Body of pancreas (tissue), 4 donors: ENCODE data around the gene SOX6. TPM values are rescaled to one million over a fixed set of nuclear protein-coding genes. Genes with fewer than 3 reads are reported as not detected.

Source experiments
- ATAC-seq: fragments of 150-250 bp; one replicate; pipeline ENCODE4 v1.9.1; 2016
- DNase-seq, 4 donors: peaks; one replicate each; pipeline ENCODE4 v3.0.0-alpha.2; 2019
- H3K27ac ChIP-seq, 4 donors: fragments of 200-600 bp; sonication (generic); 1 replicate in 3 of 4; 2 replicates in 1 of 4; pipeline versions ENCODE4 v1.5.1 to v1.6.1; 2016 to 2019; ENCODE audit warnings: mild to moderate bottlenecking in 1 of 4, mixed read lengths in 1 of 4, moderate library complexity in 1 of 4
- H3K27me3 ChIP-seq, 2 donors: fragments of 200-600 bp; sonication (generic); one replicate each; pipeline ENCODE4 v1.6.0; 2016; ENCODE audit warnings: mild to moderate bottlenecking in 1 of 2
- H3K36me3 ChIP-seq, 2 donors: fragments of 200-600 bp; sonication (generic); replicated peaks in 1 of 2; 2 replicates each; pipeline ENCODE4 v1.5.1; 2016; ENCODE audit warnings: low read depth in 2 of 2; ENCODE audit not compliant: insufficient read depth in 1 of 2
- H3K4me1 ChIP-seq: fragments of 200-600 bp; sonication (generic); one replicate; pipeline ENCODE4 v1.6.0; 2016
- H3K4me3 ChIP-seq, 2 donors: fragments of 200-600 bp; sonication (generic); 1 replicate in 1 of 2; 2 replicates in 1 of 2; pipeline ENCODE4 v1.5.1; 2016 to 2019
- H3K9me3 ChIP-seq, 3 donors: fragments of 200-600 bp; sonication (generic); 1 replicate in 2 of 3; 2 replicates in 1 of 3; pipeline ENCODE4 v1.5.1; 2016
- POLR2A ChIP-seq, 3 donors: fragments of 450-650 bp; IDR thresholded peaks; one replicate each; pipeline ENCODE4 v1.6.1; 2016; ENCODE audit warnings: antibody characterized with exemption in 3 of 3, mild to moderate bottlenecking in 2 of 3
- WGBS, 2 donors: methylation state at CpG; one replicate each; pipeline ENCODE4 v1.1.5; 2017; 5-methylcytosine and 5-hydroxymethylcytosine counted together
- intact Hi-C: fragments of 100-400 bp; cut with DNase I; formaldehyde crosslinking; loops from one replicate; pipeline ENCODE4 v1.15.1; 2023
- total RNA-seq, 2 donors: library from RNA; depleted of rRNA; stranded (reverse); fragments of >200 nt; gene quantifications; one replicate each; pipeline ENCODE4 v1.1.0, GENCODE V29; 2016
- TF ChIP-seq, protein P1 (sequence below), 7 experiments: fragments of 450-650 bp in 4 of 7; fragments of 200-600 bp in 3 of 7; sonication (generic) in 3 of 7; IDR thresholded peaks; one replicate each; pipeline ENCODE4 v1.5.1; 2016 to 2019; ENCODE audit warnings: antibody characterized with exemption in 7 of 7

SOX6 gene
- total RNA-seq, 2 donors from 2014 or later, result 21.4 to 23.6 TPM

- ATAC-seq (no peak), DNase-seq (no peak)
- no peaks in the 10 kb centered on the region for H3K27me3 ChIP-seq
- 66 to 67% methylated on average over 7 of the region's 7 CpGs for WGBS, 2 donors
- H3K9me3 ChIP-seq, result no peaks in the 10 kb centered on the region
- H3K36me3 ChIP-seq, result no peaks in the 10 kb centered on the region
- peaks cover 6% of the 10 kb centered on the region for H3K4me1 ChIP-seq
- H3K4me3 ChIP-seq, result no peak overlapping the region
- intact Hi-C loops, result no loop called here
- no peak overlapping the region for H3K27ac ChIP-seq
- no peak for TF ChIP-seq POLR2A (IDR thresholded peaks at IDR 0.05)
These were observed 116.9 kb downstream of the SOX6 start for GRCh38 chr11:16239141-16240105.

DNA sequence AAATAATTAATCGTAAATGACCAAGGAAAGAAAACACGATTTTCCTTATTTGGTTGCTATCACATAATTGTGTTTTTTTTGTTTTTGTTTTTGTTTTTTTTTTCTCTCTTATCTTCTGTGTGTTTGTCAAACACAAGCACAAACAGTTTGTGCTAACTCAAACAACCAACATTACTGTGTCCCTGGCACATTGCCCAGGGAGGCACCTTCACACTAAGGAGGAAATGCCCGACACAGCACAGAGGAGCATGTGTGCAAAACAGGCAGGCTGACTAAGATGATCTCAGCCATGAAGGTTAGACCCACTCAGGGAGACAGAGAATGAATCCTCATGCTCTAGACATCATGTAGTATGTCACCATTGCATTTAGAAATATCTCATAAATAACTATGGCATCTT lies 130.1 kb downstream of the SOX6 start:
- no peak overlapping the region for H3K4me3 ChIP-seq
- no peaks in the 10 kb centered on the region for H3K36me3 ChIP-seq
- ATAC-seq (peak; percentile 89), DNase-seq (peak; percentile 78 to 91 (median 90))
- 25 to 29% methylated on average over 3 of the region's 3 CpGs for WGBS, 2 donors
- no peaks in the 10 kb centered on the region for H3K27me3 ChIP-seq
- peaks cover 12% of the 10 kb centered on the region for H3K4me1 ChIP-seq
- intact Hi-C loops, result no loop called here
- peak overlapping the region in 1 of 4 donors; percentile 15 for H3K27ac ChIP-seq
- TF ChIP-seq POLR2A (IDR thresholded peaks at IDR 0.05), result no peak
- TF ChIP-seq, protein P1, sequence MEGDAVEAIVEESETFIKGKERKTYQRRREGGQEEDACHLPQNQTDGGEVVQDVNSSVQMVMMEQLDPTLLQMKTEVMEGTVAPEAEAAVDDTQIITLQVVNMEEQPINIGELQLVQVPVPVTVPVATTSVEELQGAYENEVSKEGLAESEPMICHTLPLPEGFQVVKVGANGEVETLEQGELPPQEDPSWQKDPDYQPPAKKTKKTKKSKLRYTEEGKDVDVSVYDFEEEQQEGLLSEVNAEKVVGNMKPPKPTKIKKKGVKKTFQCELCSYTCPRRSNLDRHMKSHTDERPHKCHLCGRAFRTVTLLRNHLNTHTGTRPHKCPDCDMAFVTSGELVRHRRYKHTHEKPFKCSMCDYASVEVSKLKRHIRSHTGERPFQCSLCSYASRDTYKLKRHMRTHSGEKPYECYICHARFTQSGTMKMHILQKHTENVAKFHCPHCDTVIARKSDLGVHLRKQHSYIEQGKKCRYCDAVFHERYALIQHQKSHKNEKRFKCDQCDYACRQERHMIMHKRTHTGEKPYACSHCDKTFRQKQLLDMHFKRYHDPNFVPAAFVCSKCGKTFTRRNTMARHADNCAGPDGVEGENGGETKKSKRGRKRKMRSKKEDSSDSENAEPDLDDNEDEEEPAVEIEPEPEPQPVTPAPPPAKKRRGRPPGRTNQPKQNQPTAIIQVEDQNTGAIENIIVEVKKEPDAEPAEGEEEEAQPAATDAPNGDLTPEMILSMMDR (IDR thresholded peaks at IDR 0.05), result no peak
- no peaks in the 10 kb centered on the region for H3K9me3 ChIP-seq

DNA sequence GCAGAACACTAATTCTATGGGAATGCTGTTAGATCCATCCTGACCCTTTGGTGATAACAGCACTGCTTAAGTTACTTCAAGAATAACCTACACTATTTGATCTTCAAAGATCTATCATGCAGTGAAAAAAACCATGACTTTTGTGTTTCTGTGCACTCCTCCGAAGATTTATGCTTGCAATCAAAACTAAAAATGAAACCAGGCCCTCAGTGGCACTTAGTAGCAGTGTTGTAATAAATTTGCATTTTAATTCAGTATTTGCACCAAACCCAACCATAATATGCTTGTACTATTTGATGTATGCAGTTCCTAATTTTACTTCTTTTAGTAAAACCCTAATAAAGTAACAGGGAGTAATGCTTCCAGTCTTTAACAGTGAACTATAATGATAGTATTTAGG lies 130.7 kb downstream of the SOX6 start:
- 75 to 89% methylated on average over 1 of the region's 1 CpG for WGBS, 2 donors
- Histone ChIP-seq H3K27me3 (no peaks in the 10 kb centered on the region), H3K36me3 (no peaks in the 10 kb centered on the region), H3K9me3 (no peaks in the 10 kb centered on the region), H3K4me3 (no peak overlapping the region), H3K4me1 (peaks cover 12% of the 10 kb centered on the region), H3K27ac (no peak overlapping the region)
- DNase-seq (no peak), ATAC-seq (no peak)
- intact Hi-C loops, result no loop called here
- TF ChIP-seq, protein P1 (IDR thresholded peaks at IDR 0.05), result no peak
- no peak for TF ChIP-seq POLR2A (IDR thresholded peaks at IDR 0.05)

DNA sequence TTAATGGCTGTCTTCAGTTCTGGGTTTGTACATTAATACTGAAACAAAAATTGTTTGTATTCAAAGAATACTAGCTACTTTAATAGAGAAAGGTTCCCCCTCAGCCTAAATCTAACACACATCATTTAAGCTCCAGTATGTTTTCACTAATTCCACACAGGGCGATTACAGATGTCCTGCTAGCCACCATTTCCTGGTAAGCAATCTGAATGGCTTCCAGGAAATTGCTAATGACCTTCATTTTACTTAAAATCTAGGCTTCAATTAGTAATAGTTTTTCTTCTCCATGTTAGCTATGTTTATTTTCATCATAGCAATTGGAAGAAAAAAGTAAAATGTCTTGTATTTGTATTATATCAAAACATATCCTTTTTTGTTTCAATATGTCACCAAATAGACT lies 132.8 kb downstream of the SOX6 start:
- 63 to 91% methylated on average over 1 of the region's 1 CpG for WGBS, 2 donors
- TF ChIP-seq, protein P1 (IDR thresholded peaks at IDR 0.05), result no peak
- no peak for TF ChIP-seq POLR2A (IDR thresholded peaks at IDR 0.05)
- peaks cover 12% of the 10 kb centered on the region for H3K4me1 ChIP-seq
- H3K27me3 ChIP-seq, result no peaks in the 10 kb centered on the region
- no peaks in the 10 kb centered on the region for H3K36me3 ChIP-seq
- ATAC-seq (no peak), DNase-seq (no peak)
- no peak overlapping the region for H3K27ac ChIP-seq
- no peaks in the 10 kb centered on the region for H3K9me3 ChIP-seq
- intact Hi-C loops, result no loop called here
- no peak overlapping the region for H3K4me3 ChIP-seq

- Histone ChIP-seq H3K36me3 (no peaks in the 10 kb centered on the region), H3K4me1 (no peaks in the 10 kb centered on the region), H3K27ac (no peak overlapping the region), H3K27me3 (no peaks in the 10 kb centered on the region), H3K9me3 (no peaks in the 10 kb centered on the region), H3K4me3 (no peak overlapping the region)
- intact Hi-C loops, result no loop called here
- DNase-seq, result no peak
- no peak for ATAC-seq
- TF ChIP-seq POLR2A (IDR thresholded peaks at IDR 0.05), result no peak
- TF ChIP-seq, protein P1 (IDR thresholded peaks at IDR 0.05), result no peak
- WGBS, 2 donors, result 89 to 93% methylated on average over 3 of the region's 3 CpGs
These were observed 138.7 kb downstream of the SOX6 start for GRCh38 chr11:16217631-16218030.
